Embryonic facial prominence (tissue), 1 donor: ENCODE results near the gene CACNA1F.
A peak's percentile ranks its signal among the peaks of the same experiment; 100 is the strongest.
"Not testable (repeated sequence)": the region's sequence is repeated elsewhere in the genome, so short reads cannot be mapped to it uniquely, and the experiment has no call there.

ENCODE experiments used
- DNase-seq: peaks from one replicate; pipeline ENCODE4 v3.0.0-alpha.2; 2016; ENCODE audit errors: extremely low spot score

CACNA1F gene

GRCh38 chrX:49176421-49177326, 56.5 kb downstream of the CACNA1F start:
- DNase-seq: no peak

- no peak for DNase-seq
Observed at GRCh38 chrX:49175435-49176274, 57.5 kb downstream of the CACNA1F start.

GRCh38 chrX:49174723-49175122, 58.4 kb downstream of the CACNA1F start:
- no peak for DNase-seq

GRCh38 chrX:49173544-49173943, 59.6 kb downstream of the CACNA1F start:
- DNase-seq: not testable (repeated sequence)

GRCh38 chrX:49172280-49172780, 60.8 kb downstream of the CACNA1F start:
- no peak for DNase-seq

- DNase-seq: no peak
Observed at GRCh38 chrX:49171752-49172279, 61.3 kb downstream of the CACNA1F start, which contains the start of gene PLP2. Gene PLP2, plus strand, starts transcription at chrX:49171898. Its CDS starts 103 bp downstream, at chrX:49172001.

- no peak for DNase-seq
Observed at GRCh38 chrX:49167740-49168108, 65.4 kb downstream of the CACNA1F start.

- no peak for DNase-seq
Observed at GRCh38 chrX:49166914-49167739, 66.0 kb downstream of the CACNA1F start.

- no peak for DNase-seq
Observed at GRCh38 chrX:49165901-49166881, 66.9 kb downstream of the CACNA1F start.

- DNase-seq: no peak
Observed at GRCh38 chrX:49164589-49165360, 68.4 kb downstream of the CACNA1F start.

GRCh38 chrX:49163555-49164419, 69.4 kb downstream of the CACNA1F start:
- DNase-seq: peak; percentile 49

- no peak for DNase-seq
Observed at GRCh38 chrX:49162620-49163019, 70.5 kb downstream of the CACNA1F start, which contains the start of gene MAGIX. Gene MAGIX, plus strand, starts transcription at chrX:49162758. Its CDS starts 132 bp downstream, at chrX:49162890.

GRCh38 chrX:49161632-49162031, 71.5 kb downstream of the CACNA1F start:
- DNase-seq: no peak

GRCh38 chrX:49160908-49161307, 72.2 kb downstream of the CACNA1F start:
- no peak for DNase-seq

- no peak for DNase-seq
Observed at GRCh38 chrX:49157194-49157593, 75.9 kb downstream of the CACNA1F start.

GRCh38 chrX:49155900-49156837, 77.0 kb downstream of the CACNA1F start:
- peak; percentile 81 for DNase-seq
